ENCODE measurements around the gene GRIK2.

DNA sequence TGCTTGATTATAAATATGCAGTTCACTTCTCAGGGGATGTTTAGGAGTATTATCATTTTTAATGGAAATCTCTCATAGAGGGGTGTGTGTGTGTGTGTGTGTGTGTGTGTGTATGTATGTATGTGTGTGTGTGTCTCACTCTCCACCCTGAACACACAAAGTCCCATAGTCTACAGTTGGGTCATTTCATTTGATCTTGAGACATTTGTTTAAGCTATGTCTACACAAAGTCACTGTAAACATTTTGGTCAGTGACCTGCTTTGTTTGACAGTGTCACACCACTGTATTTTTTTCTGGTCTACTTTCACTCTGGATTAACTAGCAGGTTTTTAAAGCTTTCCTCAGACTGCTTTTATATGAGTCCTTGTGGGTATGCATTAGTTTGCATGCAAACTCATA, 215.2 kb downstream of the GRIK2 start:
- TF ChIP-seq, protein P1, sequence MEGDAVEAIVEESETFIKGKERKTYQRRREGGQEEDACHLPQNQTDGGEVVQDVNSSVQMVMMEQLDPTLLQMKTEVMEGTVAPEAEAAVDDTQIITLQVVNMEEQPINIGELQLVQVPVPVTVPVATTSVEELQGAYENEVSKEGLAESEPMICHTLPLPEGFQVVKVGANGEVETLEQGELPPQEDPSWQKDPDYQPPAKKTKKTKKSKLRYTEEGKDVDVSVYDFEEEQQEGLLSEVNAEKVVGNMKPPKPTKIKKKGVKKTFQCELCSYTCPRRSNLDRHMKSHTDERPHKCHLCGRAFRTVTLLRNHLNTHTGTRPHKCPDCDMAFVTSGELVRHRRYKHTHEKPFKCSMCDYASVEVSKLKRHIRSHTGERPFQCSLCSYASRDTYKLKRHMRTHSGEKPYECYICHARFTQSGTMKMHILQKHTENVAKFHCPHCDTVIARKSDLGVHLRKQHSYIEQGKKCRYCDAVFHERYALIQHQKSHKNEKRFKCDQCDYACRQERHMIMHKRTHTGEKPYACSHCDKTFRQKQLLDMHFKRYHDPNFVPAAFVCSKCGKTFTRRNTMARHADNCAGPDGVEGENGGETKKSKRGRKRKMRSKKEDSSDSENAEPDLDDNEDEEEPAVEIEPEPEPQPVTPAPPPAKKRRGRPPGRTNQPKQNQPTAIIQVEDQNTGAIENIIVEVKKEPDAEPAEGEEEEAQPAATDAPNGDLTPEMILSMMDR (IDR thresholded peaks at IDR 0.05) = no peak
- no peak for TF ChIP-seq POLR2A (IDR thresholded peaks at IDR 0.05)

All from Peyer's patch (tissue), 4 donors.